SW 1271 (cell line): ENCODE measurements around the gene TMEM26.
"Not testable (repeated sequence)": the region's sequence is repeated elsewhere in the genome, so short reads cannot be mapped to it uniquely, and the experiment has no call there.

Experiments
- DNase-seq, 2 experiments: peaks; one replicate each; lab custom pipeline; 2025; lab: John Stamatoyannopoulos, UW

Gene TMEM26

GRCh38 chr10:61398366-61399129 lies 54.6 kb downstream of the TMEM26 start:
- DNase-seq: no peak

DNA sequence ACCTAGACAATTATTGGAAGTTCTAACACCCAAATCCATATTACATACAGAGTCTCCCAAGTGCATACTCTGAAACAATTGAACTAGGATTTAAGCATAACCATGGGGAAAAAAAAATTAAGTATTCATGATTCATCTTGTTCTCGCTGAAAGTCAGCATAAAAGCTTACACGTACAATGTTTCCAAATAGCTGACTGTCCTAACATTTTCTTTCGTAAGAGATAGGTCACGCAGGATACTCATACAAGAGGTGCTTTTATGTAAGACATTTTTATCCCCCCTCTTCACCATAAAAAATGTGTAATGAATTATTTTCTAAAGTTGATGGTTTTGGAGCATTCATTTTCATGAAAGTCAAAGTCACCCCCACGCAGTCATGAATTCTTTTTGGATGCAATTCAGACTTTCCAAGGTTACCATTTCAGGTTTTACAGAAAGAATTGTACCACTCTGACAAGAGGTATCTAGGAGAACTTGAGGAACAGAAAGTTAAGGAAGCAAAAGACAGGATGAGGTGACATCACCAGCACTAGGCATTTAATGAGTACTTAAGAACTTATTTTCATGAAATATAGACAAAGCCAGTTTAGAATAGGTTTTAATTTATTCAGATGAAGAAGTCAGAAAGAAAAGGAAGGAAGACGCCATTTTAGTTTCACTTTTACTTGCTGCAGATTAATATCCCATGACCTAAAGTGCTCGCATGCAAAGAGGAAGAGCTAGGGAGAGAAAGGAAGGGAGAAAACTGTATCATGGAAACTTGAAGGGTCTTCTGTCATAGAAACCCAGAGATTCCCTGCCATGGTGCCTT lies 55.8 kb downstream of the TMEM26 start:
- DNase-seq: no peak

- DNase-seq: no peak
These were observed 61.9 kb downstream of the TMEM26 start for GRCh38 chr10:61391281-61391680.

DNA sequence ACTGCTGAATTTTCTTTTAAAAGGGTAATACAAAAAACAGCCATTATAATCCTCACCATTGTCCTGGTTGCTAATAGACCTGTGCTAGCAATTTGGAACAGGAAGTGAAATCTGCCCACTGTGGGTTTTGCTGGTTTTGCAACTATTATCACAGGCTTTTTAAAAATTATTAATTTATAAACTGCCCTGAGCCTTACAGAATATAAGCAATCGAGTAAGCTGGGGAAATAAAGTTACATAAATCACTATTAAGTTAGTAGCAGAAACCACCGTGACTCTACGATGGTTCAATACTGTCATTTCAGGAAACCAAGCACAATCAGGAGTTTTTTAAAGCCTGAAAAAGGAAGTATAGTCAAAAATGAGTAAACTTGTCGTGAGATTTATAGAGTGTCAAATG lies 62.3 kb downstream of the TMEM26 start:
- no peak for DNase-seq

DNA sequence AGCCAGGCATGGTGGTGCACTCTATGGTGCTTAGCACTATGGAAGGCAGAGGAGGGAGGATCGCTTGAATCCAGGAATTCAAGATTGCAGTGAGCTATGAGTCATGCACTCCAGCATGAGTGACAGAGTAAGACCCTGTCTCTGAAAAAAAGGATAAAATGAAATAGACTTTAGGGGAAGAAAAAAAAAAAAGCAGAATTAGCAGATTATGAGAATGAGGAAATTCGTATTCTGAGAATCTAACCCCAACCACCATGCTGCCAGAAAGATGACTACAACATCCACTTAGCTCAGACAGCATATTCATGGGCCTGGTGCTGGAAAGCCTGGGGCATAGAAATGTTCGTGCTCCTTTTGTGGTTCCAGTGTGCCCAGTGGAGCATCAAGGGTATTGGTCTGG lies 63.3 kb downstream of the TMEM26 start:
- DNase-seq: no peak

- DNase-seq: not testable (repeated sequence)
These were observed 64.2 kb downstream of the TMEM26 start for GRCh38 chr10:61388986-61389385.

- DNase-seq: no peak
These were observed 67.8 kb downstream of the TMEM26 start for GRCh38 chr10:61385231-61386001.

- not testable (repeated sequence) for DNase-seq
These were observed 72.0 kb downstream of the TMEM26 start for GRCh38 chr10:61381153-61381552.

DNA sequence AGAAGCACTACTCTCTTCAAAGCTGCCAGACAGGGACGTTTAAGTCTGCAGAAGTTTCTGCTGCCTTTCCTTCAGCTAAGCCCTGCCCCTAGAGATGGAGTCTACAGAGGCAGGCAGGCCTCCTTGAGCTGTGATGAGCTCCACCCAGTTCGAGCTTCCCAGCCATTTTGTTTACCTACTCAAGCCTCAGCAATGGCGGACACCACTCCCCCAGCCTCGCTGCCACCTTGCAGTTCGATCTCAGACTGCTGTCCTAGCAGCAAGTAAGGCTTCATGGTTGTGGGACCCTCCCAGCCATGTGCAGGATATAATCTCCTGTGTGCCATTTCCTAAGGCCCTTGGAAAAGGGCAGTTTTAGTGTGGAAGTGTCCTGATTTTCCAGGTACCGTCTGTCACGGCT lies 74.3 kb downstream of the TMEM26 start:
- DNase-seq: no peak

DNA sequence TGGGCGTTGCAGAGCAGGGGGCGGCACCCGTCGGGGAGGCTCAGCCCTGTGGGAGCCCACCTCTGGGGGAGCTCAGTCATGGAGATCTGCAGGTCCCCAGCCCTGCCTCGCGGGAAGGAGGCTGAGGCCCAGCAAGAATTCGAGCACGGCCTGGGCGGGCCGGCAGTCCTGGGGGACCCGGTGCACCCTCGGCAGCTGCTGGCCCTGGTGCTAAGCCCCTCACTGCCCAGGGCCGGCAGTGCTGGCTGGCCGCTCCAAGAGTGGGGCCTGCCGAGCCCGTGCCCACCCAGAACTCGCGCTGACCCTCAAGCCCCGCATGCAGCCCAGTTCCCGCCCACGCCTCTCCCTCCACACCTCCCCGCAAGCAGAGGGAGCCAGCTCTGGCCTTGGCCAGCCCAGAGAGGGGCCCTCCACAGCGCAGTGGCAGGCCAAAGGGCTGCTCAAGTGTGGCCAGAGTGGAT lies 76.2 kb downstream of the TMEM26 start:
- no peak for DNase-seq

- DNase-seq: no peak
These were observed 76.8 kb downstream of the TMEM26 start for GRCh38 chr10:61376377-61376776.

- DNase-seq: no peak
These were observed 86.8 kb downstream of the TMEM26 start for GRCh38 chr10:61366365-61366764.

GRCh38 chr10:61364619-61365018 lies 88.6 kb downstream of the TMEM26 start:
- no peak for DNase-seq

GRCh38 chr10:61363006-61363405 lies 90.2 kb downstream of the TMEM26 start:
- DNase-seq: no peak

DNA sequence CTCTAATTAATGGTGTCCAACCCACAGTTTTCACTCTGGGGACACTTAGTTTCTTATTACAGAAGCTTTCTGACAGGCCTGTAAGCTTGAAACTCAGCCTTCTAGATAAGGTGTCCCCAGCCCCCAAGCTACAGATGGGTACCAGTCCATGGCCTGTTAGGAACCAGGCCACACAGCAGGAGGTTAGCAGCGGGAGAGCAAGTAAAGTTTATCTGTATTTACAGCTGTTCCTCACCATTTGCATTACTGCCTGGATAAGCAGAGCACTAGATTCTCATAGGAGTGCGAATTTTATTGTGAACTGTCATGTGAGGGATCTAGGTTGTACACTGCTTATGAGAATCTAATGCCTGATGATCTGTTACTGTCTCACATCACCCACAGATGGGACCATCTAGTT lies 93.7 kb downstream of the TMEM26 start:
- no peak for DNase-seq

DNA sequence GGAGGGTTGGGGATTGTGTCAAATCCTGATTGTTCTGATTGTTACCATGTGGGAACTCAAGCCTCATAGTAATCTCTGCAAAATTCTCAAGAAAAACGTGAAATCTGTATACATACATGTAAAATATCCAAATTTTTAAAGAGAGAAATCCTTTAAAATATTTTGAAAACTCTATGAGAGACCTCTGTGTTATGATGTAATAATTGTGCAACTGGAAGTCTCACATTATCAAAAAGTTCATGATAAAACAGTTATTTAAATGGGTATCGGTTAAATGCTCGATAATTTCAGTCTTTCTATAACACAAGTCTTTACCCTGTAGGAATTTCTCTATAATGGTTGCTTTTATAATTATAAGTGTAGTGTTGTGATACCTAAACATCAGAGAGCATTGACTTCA lies 95.5 kb downstream of the TMEM26 start:
- DNase-seq: no peak
